ENCODE measurements around the gene TNFRSF1A.
A peak's percentile ranks its signal among the peaks of the same experiment; 100 is the strongest.

DNA sequence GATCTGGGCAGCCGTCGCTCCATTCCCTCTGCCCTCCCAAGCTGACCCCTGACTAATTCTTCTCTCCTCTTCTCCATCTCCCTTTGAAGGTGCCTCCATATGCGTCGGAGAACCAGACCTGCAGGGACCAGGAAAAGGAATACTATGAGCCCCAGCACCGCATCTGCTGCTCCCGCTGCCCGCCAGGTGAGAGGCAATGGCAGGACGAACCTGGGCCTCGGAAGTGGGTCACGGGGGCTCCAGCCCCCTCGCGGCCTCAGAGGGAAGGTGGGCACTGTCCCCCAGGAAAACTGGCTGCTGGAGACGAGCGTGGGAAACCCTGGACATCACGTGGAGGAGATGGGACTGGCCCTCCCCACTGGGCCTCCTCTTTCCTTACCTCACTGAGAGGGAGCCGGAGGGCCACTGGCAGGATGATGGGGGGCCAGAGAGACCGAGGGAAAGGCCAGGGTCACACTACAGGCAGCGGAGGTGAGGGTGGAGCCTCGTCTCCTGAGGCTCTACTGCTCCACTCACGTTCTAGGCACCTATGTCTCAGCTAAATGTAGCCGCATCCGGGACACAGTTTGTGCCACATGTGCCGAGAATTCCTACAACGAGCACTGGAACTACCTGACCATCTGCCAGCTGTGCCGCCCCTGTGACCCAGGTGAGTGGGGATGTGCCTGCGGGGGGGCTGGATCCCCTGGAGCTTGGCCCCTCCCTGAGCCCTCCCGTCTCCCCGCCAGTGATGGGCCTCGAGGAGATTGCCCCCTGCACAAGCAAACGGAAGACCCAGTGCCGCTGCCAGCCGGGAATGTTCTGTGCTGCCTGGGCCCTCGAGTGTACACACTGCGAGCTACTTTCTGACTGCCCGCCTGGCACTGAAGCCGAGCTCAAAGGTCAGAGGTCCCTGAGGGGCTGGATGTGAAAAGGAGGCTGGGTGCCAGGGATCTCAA is 42.9 kb upstream of the TNFRSF1A start:
- TF ChIP-seq, protein P1, sequence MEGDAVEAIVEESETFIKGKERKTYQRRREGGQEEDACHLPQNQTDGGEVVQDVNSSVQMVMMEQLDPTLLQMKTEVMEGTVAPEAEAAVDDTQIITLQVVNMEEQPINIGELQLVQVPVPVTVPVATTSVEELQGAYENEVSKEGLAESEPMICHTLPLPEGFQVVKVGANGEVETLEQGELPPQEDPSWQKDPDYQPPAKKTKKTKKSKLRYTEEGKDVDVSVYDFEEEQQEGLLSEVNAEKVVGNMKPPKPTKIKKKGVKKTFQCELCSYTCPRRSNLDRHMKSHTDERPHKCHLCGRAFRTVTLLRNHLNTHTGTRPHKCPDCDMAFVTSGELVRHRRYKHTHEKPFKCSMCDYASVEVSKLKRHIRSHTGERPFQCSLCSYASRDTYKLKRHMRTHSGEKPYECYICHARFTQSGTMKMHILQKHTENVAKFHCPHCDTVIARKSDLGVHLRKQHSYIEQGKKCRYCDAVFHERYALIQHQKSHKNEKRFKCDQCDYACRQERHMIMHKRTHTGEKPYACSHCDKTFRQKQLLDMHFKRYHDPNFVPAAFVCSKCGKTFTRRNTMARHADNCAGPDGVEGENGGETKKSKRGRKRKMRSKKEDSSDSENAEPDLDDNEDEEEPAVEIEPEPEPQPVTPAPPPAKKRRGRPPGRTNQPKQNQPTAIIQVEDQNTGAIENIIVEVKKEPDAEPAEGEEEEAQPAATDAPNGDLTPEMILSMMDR (IDR thresholded peaks at IDR 0.05): no peak
- TF ChIP-seq POLR2A (IDR thresholded peaks at IDR 0.05) (no peak), POLR2AphosphoS5 (IDR thresholded peaks at IDR 0.05) (peak in 1 of 4 donors; percentile 15), EP300 (IDR thresholded peaks at IDR 0.05) (no peak)

All from sigmoid colon (tissue), 4 donors.